Stomach (tissue), 9 donors: Measurements from ENCODE around the gene EEF1B2. TPM values are rescaled to one million over a fixed set of nuclear protein-coding genes. Genes with fewer than 3 reads are reported as not detected.

Experiments
- DNase-seq, 2 donors: peaks; one replicate each; pipeline versions ENCODE4 v3.0.0 to v3.0.0-alpha.2; 2013 to 2019
- H3K27ac ChIP-seq, 5 donors: fragments of 200-600 bp in 4 of 5; sonication (generic) in 4 of 5; one replicate each; pipeline ENCODE4 v1.5.1; 2013 to 2019; ENCODE audit warnings: mild to moderate bottlenecking in 1 of 5, moderate library complexity in 1 of 5
- H3K27me3 ChIP-seq, 3 donors: fragments of 200-600 bp; sonication (generic); one replicate each; pipeline ENCODE4 v1.5.1; 2017 to 2019; ENCODE audit warnings: mixed run types in 1 of 3
- H3K36me3 ChIP-seq, 4 donors: fragments of 200-600 bp; sonication (generic); 1 replicate in 3 of 4; 2 replicates in 1 of 4; pipeline ENCODE4 v1.5.1; 2016 to 2019
- H3K4me1 ChIP-seq, 4 donors: fragments of 200-600 bp; sonication (generic); one replicate each; pipeline ENCODE4 v1.5.1; 2016 to 2019
- H3K4me3 ChIP-seq, 4 donors: fragments of 200-600 bp; sonication (generic) in 3 of 4; one replicate each; pipeline ENCODE4 v1.5.1; 2016 to 2019; ENCODE audit warnings: mild to moderate bottlenecking in 1 of 4
- H3K9me3 ChIP-seq, 4 donors: fragments of 200-600 bp; sonication (generic); one replicate each; pipeline ENCODE4 v1.5.1; 2016 to 2019
- EP300 ChIP-seq: sonication (generic); formaldehyde crosslinking; IDR thresholded peaks from one replicate; pipeline ENCODE4 v1.6.1; 2017; ENCODE audit warnings: antibody characterized with exemption
- POLR2A ChIP-seq, 4 donors: fragments of 450-650 bp; IDR thresholded peaks; one replicate each; pipeline ENCODE4 v1.6.1; 2016; ENCODE audit warnings: antibody characterized with exemption in 4 of 4, control low read depth in 2 of 4, mild to moderate bottlenecking in 1 of 4, moderate library complexity in 1 of 4
- POLR2AphosphoS5 ChIP-seq, 3 donors: sonication (generic); formaldehyde crosslinking; IDR thresholded peaks; one replicate each; pipeline ENCODE4 v1.6.1; 2016; ENCODE audit warnings: antibody characterized with exemption in 3 of 3
- WGBS, 5 donors: extraction: QIAGEN DNeasy Blood & Tissue Kit in 3 of 5; methylation state at CpG; one replicate each; pipeline versions ENCODE4 v1.1.5 to v1.1.7; 2013 to 2018; 5-methylcytosine and 5-hydroxymethylcytosine counted together
- intact Hi-C: fragments of 100-400 bp; cut with DNase I; formaldehyde crosslinking; loops from one replicate; pipeline ENCODE4 v1.15.1; 2023; ENCODE audit warnings: low total_unique reads
- polyA plus RNA-seq, 3 donors: library from polyadenylated mRNA; stranded (reverse); fragments of 200-250 nt; gene quantifications; one replicate each; pipeline ENCODE4 v1.2.3, GENCODE V29; 2013
- total RNA-seq, 5 donors: library from RNA; depleted of rRNA; stranded (reverse); fragments of >200 nt; gene quantifications; one replicate each; pipeline versions ENCODE4 v1.1.0 to v1.2.3, GENCODE V29; 2014 to 2016
- TF ChIP-seq, protein P1 (sequence below), 7 experiments: fragments of 450-650 bp in 4 of 7; fragments of 200-600 bp in 3 of 7; sonication (generic) in 3 of 7; IDR thresholded peaks; one replicate each; pipeline ENCODE4 v1.5.1; 2016 to 2019; ENCODE audit warnings: antibody characterized with exemption in 7 of 7, control low read depth in 2 of 7, mild to moderate bottlenecking in 1 of 7
- donor health status: healthy with polysubstance abuse.
- donor health status: Bipolar disorder and iron deficiency.
- donor health status: healthy.

Gene EEF1B2
- total and polyA plus RNA-seq, 8 donors: 62.6 to 1,000 (median 622) TPM

DNA sequence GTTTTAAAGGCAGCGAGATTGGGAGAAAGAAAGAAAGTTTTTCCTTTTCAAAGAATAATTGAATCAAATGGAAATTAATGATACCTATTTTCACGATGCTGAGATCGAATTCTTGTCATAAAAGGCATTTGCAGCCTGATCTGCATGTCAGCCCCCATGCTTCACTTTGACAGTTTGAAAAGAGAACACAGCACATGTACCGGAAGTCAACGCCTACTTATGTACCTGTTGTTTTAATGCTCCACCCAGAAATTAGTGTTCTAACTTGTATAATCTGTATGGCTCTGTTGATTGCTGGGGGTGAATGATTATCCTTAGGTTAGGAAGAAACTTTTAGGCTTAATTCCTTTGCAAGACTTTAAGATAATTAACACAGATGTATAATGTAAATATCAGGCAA is 31.0 kb downstream of the EEF1B2 start:
- DNase-seq: no peak
- Histone ChIP-seq H3K4me3 (no peak overlapping the region), H3K9me3 (no peaks in the 10 kb centered on the region), H3K27me3 (peaks cover 0 to 11% (median 0%) of the 10 kb centered on the region in 3 donors), H3K27ac (no peak overlapping the region), H3K4me1 (no peaks in the 10 kb centered on the region), H3K36me3 (no peaks in the 10 kb centered on the region)
- WGBS, 5 donors: 79 to 82% (median 80%) methylated on average over 5 of the region's 5 CpGs
- TF ChIP-seq EP300: no peak
- TF ChIP-seq, protein P1, sequence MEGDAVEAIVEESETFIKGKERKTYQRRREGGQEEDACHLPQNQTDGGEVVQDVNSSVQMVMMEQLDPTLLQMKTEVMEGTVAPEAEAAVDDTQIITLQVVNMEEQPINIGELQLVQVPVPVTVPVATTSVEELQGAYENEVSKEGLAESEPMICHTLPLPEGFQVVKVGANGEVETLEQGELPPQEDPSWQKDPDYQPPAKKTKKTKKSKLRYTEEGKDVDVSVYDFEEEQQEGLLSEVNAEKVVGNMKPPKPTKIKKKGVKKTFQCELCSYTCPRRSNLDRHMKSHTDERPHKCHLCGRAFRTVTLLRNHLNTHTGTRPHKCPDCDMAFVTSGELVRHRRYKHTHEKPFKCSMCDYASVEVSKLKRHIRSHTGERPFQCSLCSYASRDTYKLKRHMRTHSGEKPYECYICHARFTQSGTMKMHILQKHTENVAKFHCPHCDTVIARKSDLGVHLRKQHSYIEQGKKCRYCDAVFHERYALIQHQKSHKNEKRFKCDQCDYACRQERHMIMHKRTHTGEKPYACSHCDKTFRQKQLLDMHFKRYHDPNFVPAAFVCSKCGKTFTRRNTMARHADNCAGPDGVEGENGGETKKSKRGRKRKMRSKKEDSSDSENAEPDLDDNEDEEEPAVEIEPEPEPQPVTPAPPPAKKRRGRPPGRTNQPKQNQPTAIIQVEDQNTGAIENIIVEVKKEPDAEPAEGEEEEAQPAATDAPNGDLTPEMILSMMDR (IDR thresholded peaks at IDR 0.05): no peak
- no peak for TF ChIP-seq POLR2A (IDR thresholded peaks at IDR 0.05)
- no peak for TF ChIP-seq POLR2AphosphoS5 (IDR thresholded peaks at IDR 0.05)
- intact Hi-C loops: no loop called here

DNA sequence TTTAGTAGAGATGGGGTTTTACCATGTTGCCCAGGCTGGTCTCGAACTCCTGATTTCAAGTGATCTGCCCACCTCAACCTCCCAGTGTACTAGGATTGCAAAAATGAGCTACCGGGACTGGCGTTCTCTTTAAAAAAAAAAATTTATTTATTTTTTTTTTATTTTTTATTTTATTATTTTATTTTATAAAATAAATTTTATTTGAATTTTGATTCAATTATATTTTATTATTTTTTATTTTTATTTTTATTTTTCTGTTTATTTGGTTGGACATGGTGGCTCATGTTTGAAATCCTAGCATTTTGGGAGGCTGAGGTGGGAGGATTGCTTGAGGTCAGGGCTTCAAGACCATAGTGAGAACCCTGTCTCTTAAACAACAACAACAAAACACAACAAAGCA is 32.5 kb downstream of the EEF1B2 start:
- WGBS, 5 donors: 91 to 97% (median 95%) methylated on average over 3 of the region's 3 CpGs

DNA sequence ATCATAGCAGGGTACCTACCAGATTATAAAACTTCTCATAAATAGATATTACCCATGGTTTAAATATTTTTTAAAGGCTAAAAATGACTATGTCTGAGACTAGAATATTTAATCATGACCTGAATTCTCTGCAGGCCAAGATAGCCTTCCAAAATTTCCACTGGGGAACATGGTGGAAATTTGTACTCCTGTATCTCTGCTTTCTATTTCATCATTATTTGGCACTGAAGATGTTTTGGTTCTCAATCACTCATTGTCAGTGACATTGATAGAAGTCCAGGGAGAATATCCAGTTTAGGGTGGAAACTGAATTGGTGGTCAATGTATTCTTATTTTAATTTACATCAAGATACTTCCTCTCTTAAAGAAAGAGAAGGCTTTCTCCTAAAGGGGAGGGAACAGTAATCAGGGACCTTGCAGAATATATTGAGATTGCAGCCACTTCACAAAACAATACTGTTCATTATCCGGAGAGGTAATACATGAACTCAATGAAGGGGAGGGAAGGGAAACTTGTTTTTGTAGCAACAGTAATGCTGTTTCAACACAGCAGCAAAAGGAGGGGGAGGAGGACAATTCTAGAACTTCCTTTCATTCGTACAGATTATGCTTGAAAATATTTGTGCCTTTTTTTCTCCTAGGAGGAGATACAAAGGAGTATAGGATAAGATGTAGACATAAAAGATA is 34.1 kb downstream of the EEF1B2 start:
- 35 to 50% (median 41%) methylated on average over 2 of the region's 2 CpGs for WGBS, 5 donors
- TF ChIP-seq POLR2A (IDR thresholded peaks at IDR 0.05) (no peak), EP300 (no peak), POLR2AphosphoS5 (IDR thresholded peaks at IDR 0.05) (no peak)
- TF ChIP-seq, protein P1 (IDR thresholded peaks at IDR 0.05): no peak

More for the DNA sequence above, 32.5 kb downstream of the EEF1B2 start:
- Histone ChIP-seq H3K4me3 (no peak overlapping the region), H3K36me3 (no peaks in the 10 kb centered on the region), H3K4me1 (no peaks in the 10 kb centered on the region), H3K9me3 (no peaks in the 10 kb centered on the region), H3K27ac (no peak overlapping the region), H3K27me3 (peaks cover 0 to 14% (median 0%) of the 10 kb centered on the region in 3 donors)
- TF ChIP-seq POLR2AphosphoS5 (IDR thresholded peaks at IDR 0.05) (no peak), POLR2A (IDR thresholded peaks at IDR 0.05) (no peak), EP300 (no peak)
- TF ChIP-seq, protein P1 (IDR thresholded peaks at IDR 0.05): no peak
- DNase-seq: no peak
- intact Hi-C loops: no loop called here

DNA sequence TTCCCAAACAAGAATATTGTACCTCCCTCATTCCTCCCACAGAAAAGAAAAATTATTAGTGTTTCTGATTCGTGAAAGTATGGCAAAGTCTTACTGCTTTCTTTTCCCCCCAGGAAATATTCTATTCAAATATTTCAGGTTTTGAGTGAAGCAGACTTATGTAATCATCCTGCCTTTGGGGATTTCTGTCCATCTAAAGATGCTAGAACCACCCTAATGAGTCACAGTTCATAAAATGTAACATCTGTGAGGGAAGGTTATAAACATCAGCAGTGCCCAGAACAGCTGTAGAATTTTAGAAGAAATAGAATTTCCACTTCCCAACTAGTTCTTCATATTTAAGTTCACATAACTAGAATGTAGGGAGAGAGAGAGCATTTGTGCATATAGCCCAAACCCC is 39.0 kb downstream of the EEF1B2 start:
- WGBS, 5 donors: 25 to 67% (median 60%) methylated on average over 1 of the region's 1 CpG
- Histone ChIP-seq H3K4me1 (no peaks in the 10 kb centered on the region), H3K9me3 (no peaks in the 10 kb centered on the region), H3K36me3 (no peaks in the 10 kb centered on the region), H3K27me3 (peaks cover 0 to 22% (median 0%) of the 10 kb centered on the region in 3 donors), H3K27ac (no peak overlapping the region), H3K4me3 (no peak overlapping the region)
- DNase-seq: peak in 1 of 2 donors; percentile 6
- TF ChIP-seq POLR2AphosphoS5 (IDR thresholded peaks at IDR 0.05): no peak
- TF ChIP-seq EP300: no peak
- no peak for TF ChIP-seq POLR2A (IDR thresholded peaks at IDR 0.05)
- TF ChIP-seq, protein P1 (IDR thresholded peaks at IDR 0.05): no peak
- intact Hi-C loops: no loop called here

More for the DNA sequence above, 34.1 kb downstream of the EEF1B2 start:
- Histone ChIP-seq H3K27me3 (peaks cover 0 to 23% (median 0%) of the 10 kb centered on the region in 3 donors), H3K36me3 (no peaks in the 10 kb centered on the region), H3K4me1 (no peaks in the 10 kb centered on the region), H3K9me3 (no peaks in the 10 kb centered on the region), H3K27ac (no peak overlapping the region), H3K4me3 (no peak overlapping the region)
- no peak for DNase-seq
- intact Hi-C loops: no loop called here
